H1 (cell line): ENCODE measurements around the gene MFAP4. TPM values are rescaled to one million over a fixed set of nuclear protein-coding genes. Genes with fewer than 3 reads are reported as not detected.
A peak's percentile ranks its signal among the peaks of the same experiment; 100 is the strongest.

Experiments
- CTCF ChIA-PET: fragments of 300-600 bp; sonication (Branson Sonifier 250); formaldehyde crosslinking; loops from one replicate; lab custom pipeline; 2021; ENCODE audit not compliant: partially characterized antibody; lab: Charles Lee
- POLR2A ChIA-PET: fragments of 300-600 bp; sonication (Branson Sonifier 250); formaldehyde crosslinking; loops from one replicate; lab custom pipeline; 2021; ENCODE audit warnings: inconsistent platforms; ENCODE audit not compliant: partially characterized antibody; lab: Charles Lee
- DNase-seq, 2 experiments: peaks; one replicate each; pipeline versions ENCODE4 v3.0.0 to v3.0.0-alpha.2; 2010 to 2022; ENCODE audit warnings: low spot score in 2 of 2, low read depth in 1 of 2, mixed read lengths in 1 of 2
- FAIRE-seq: peaks from 2 replicates; lab custom pipeline; 2011; peaks lifted over from hg19 to GRCh38; lab: Jason Lieb, UNC
- H2AFZ ChIP-seq: 2 replicates; pipeline ENCODE4 v1.8.1; 2012; ENCODE audit warnings: low read length, inconsistent platforms
- H2AK5ac ChIP-seq: 2 replicates; pipeline ENCODE4 v1.6.1; 2013; ENCODE audit warnings: low read depth, low read length
- H2BK120ac ChIP-seq: replicated peaks from 2 replicates; pipeline ENCODE3; 2013; ENCODE audit warnings: low read depth, low read length, inconsistent platforms
- H2BK12ac ChIP-seq: 2 replicates; pipeline ENCODE4 v1.6.1; 2013; ENCODE audit warnings: low read depth, low read length
- H2BK15ac ChIP-seq: 2 replicates; pipeline ENCODE4 v1.6.1; 2013; ENCODE audit warnings: low read length
- H2BK20ac ChIP-seq: 2 replicates; pipeline ENCODE4 v1.6.1; 2013; ENCODE audit warnings: low read length
- H2BK5ac ChIP-seq: 2 replicates; pipeline ENCODE4 v1.6.1; 2013; ENCODE audit warnings: low read depth, low read length
- H3K14ac ChIP-seq: 2 replicates; pipeline ENCODE4 v1.6.1; 2013; ENCODE audit warnings: inconsistent platforms; ENCODE audit not compliant: insufficient read length
- H3K18ac ChIP-seq: 2 replicates; pipeline ENCODE4 v1.6.1; 2013; ENCODE audit warnings: low read length; ENCODE audit errors: extremely low read depth
- H3K23ac ChIP-seq: 2 replicates; pipeline ENCODE4 v1.6.1; 2013; ENCODE audit warnings: inconsistent platforms; ENCODE audit not compliant: insufficient read length
- H3K23me2 ChIP-seq: 2 replicates; pipeline ENCODE4 v1.6.1; 2013; ENCODE audit warnings: low read depth, low read length
- H3K27ac ChIP-seq: 2 replicates; pipeline ENCODE4 v1.6.1; 2011; ENCODE audit warnings: low read depth, low read length, inconsistent platforms
- H3K27me3 ChIP-seq, 4 experiments: replicated peaks in 1 of 4; 1 replicate in 1 of 4; 2 replicates in 3 of 4; pipeline versions ENCODE4 v1.6.1 to v1.8.1; 2011 to 2013; ENCODE audit warnings: low read length in 3 of 4, mild to moderate bottlenecking in 3 of 4, inconsistent platforms in 2 of 4, mixed read lengths in 2 of 4, moderate library complexity in 1 of 4; ENCODE audit not compliant: control insufficient read depth in 3 of 4, insufficient read depth in 3 of 4; ENCODE audit errors: extremely low read depth in 1 of 4
- H3K36me3 ChIP-seq, 4 experiments: 2 replicates each; pipeline versions ENCODE4 v1.6.1 to v1.8.1; 2011 to 2013; ENCODE audit warnings: mild to moderate bottlenecking in 4 of 4, low read length in 3 of 4, moderate library complexity in 2 of 4, control low read depth in 1 of 4, inconsistent platforms in 1 of 4; ENCODE audit not compliant: insufficient read depth in 4 of 4, control insufficient read depth in 2 of 4
- H3K4ac ChIP-seq: replicated peaks from 2 replicates; pipeline ENCODE3; 2013; ENCODE audit warnings: low read length, low read depth, mixed read lengths, inconsistent platforms; ENCODE audit not compliant: insufficient read length
- H3K4me1 ChIP-seq, 4 experiments: replicated peaks in 1 of 4; 1 replicate in 1 of 4; 2 replicates in 3 of 4; pipeline versions ENCODE4 v1.6.1 to v1.8.1; 2011 to 2013; ENCODE audit warnings: low read length in 3 of 4, inconsistent platforms in 2 of 4, mixed read lengths in 1 of 4; ENCODE audit not compliant: insufficient read depth in 4 of 4, control insufficient read depth in 3 of 4
- H3K4me2 ChIP-seq, 2 experiments: 2 replicates each; pipeline versions ENCODE4 v1.6.1 to v1.8.1; 2011 to 2013; ENCODE audit warnings: low read depth in 2 of 2, low read length in 2 of 2, control low read depth in 1 of 2, inconsistent platforms in 1 of 2, mild to moderate bottlenecking in 1 of 2; ENCODE audit not compliant: insufficient read depth in 1 of 2
- H3K4me3 ChIP-seq, 4 experiments: fragments of 200-600, 300-600 bp in 1 of 4; sonication (generic), shearing (Covaris generic), sonication (Bioruptor Twin) in 1 of 4; 2 replicates each; pipeline versions ENCODE4 v1.5.1 to v1.8.1; 2011 to 2016; ENCODE audit warnings: low read length in 4 of 4, low read depth in 3 of 4, control low read depth in 2 of 4, inconsistent platforms in 2 of 4, mild to moderate bottlenecking in 2 of 4, mixed read lengths in 1 of 4, moderate library complexity in 1 of 4; ENCODE audit not compliant: insufficient read depth in 2 of 4; ENCODE audit errors: extremely low read depth in 1 of 4
- H3K56ac ChIP-seq: replicated peaks from 2 replicates; pipeline ENCODE3; 2013; ENCODE audit warnings: low read depth, mild to moderate bottlenecking, mixed read lengths, low read length, inconsistent platforms; ENCODE audit not compliant: insufficient read length
- H3K79me1 ChIP-seq: 2 replicates; pipeline ENCODE4 v1.6.1; 2013; ENCODE audit warnings: low read depth, low read length, control low read depth
- H3K79me2 ChIP-seq, 2 experiments: 2 replicates each; pipeline versions ENCODE4 v1.6.1 to v1.8.1; 2012 to 2013; ENCODE audit warnings: low read length in 2 of 2, mild to moderate bottlenecking in 2 of 2, inconsistent platforms in 1 of 2; ENCODE audit not compliant: insufficient read depth in 2 of 2, control insufficient read depth in 1 of 2
- H3K9ac ChIP-seq, 4 experiments: replicated peaks in 1 of 4; 1 replicate in 1 of 4; 2 replicates in 3 of 4; pipeline versions ENCODE4 v1.6.1 to v1.8.1; 2011 to 2013; ENCODE audit warnings: low read depth in 3 of 4, low read length in 3 of 4, control low read depth in 2 of 4, mild to moderate bottlenecking in 2 of 4, moderate library complexity in 2 of 4, inconsistent platforms in 1 of 4; ENCODE audit errors: extremely low read depth in 1 of 4
- H3K9me3 ChIP-seq, 2 experiments: 2 replicates each; pipeline versions ENCODE4 v1.6.1 to v1.8.1; 2012 to 2013; ENCODE audit warnings: mild to moderate bottlenecking in 2 of 2, moderate library complexity in 2 of 2, control low read depth in 1 of 2, inconsistent platforms in 1 of 2, low read depth in 1 of 2, low read length in 1 of 2, mixed read lengths in 1 of 2; ENCODE audit not compliant: insufficient read depth in 2 of 2
- H4K20me1 ChIP-seq, 2 experiments: replicated peaks in 1 of 2; 2 replicates each; pipeline versions ENCODE3 to v1.8.1; 2011 to 2013; ENCODE audit warnings: inconsistent platforms in 2 of 2, low read length in 2 of 2, mild to moderate bottlenecking in 1 of 2; ENCODE audit not compliant: insufficient read depth in 2 of 2, control insufficient read depth in 1 of 2
- H4K5ac ChIP-seq: 2 replicates; pipeline ENCODE4 v1.6.1; 2013; ENCODE audit warnings: low read length, low read depth, mixed read lengths, inconsistent platforms; ENCODE audit not compliant: insufficient read length
- H4K8ac ChIP-seq: 2 replicates; pipeline ENCODE4 v1.8.0; 2013; ENCODE audit warnings: mild to moderate bottlenecking, moderate library complexity, low read length, inconsistent platforms; ENCODE audit not compliant: insufficient read depth; ENCODE audit errors: extremely low read depth
- H4K91ac ChIP-seq: replicated peaks from 2 replicates; pipeline ENCODE3; 2013; ENCODE audit warnings: low read length, mixed read lengths, inconsistent platforms; ENCODE audit not compliant: insufficient read length
- POLR2AphosphoS5 ChIP-seq: IDR thresholded peaks from 2 replicates; pipeline ENCODE4 v1.6.1; 2011; ENCODE audit warnings: low read depth, low read length
- SAP30 ChIP-seq: fragments of 300-600 bp; sonication (generic); IDR thresholded peaks from 2 replicates; pipeline ENCODE4 v1.7.1; 2012; ENCODE audit warnings: low read length, moderate library complexity, mild to moderate bottlenecking, inconsistent platforms; ENCODE audit not compliant: insufficient read depth, insufficient replicate concordance
- WGBS, 2 experiments: shearing (Covaris generic) in 1 of 2; methylation state at CpG; one replicate each; pipeline versions ENCODE4 v1.1.6 to v1.1.7; 2013 to 2015; ENCODE audit warnings: low lambda C conversion rate in 2 of 2, mixed read lengths in 2 of 2, inconsistent platforms in 1 of 2, low coverage in 1 of 2, missing lambda C conversion rate in 1 of 2; ENCODE audit not compliant: insufficient replicate concordance in 2 of 2, insufficient coverage in 1 of 2, insufficient read length in 1 of 2; ENCODE audit errors: extremely low coverage in 1 of 2, missing lambda C conversion rate in 1 of 2; 5-methylcytosine and 5-hydroxymethylcytosine counted together
- polyA plus RNA-seq, 7 experiments: library from polyadenylated mRNA; depleted of rRNA in 3 of 7; stranded (reverse) in 5 of 7; unstranded in 2 of 7; fragments of >200 nt in 5 of 7; fragments of 200-250 nt in 2 of 7; gene quantifications; 1 replicate in 5 of 7; 2 replicates in 1 of 7; 4 replicates in 1 of 7; pipeline versions ENCODE4 v1.2.1 to v1.2.3, GENCODE V29; 2011 to 2013; ENCODE audit warnings: missing spikeins in 2 of 7, mixed read lengths in 2 of 7
- total RNA-seq: library from RNA; stranded (reverse); fragmentation: NEBNext Ultra II Directional; extraction: Animal tissue kit (Norgen Biotek cat#: 25700); gene quantifications from 2 replicates; pipeline ENCODE4 v1.2.1, GENCODE V29; 2021

MFAP4 gene
- total and polyA plus RNA-seq, 2 of the 8 experiments (the other 6 are each of a cell fraction or from before 2014, with no cell fraction given): 3.1 to 3.6 TPM

GRCh38 chr17:19341641-19342610 lies 45.1 kb downstream of the MFAP4 start:
- no peak overlapping the region for H2BK120ac ChIP-seq
- no peak overlapping the region for H3K18ac ChIP-seq
- WGBS, 2 experiments: 89% methylated on average over 20 of the region's 20 CpGs; no CpG with 5 or more reads in 1 of the 2 experiments
- H2AK5ac ChIP-seq: 0 out of 2 replicates have a peak overlapping the region, but pooled peaks have one; percentile 57
- ChIA-PET CTCF (interaction anchor here (0.6 to 9.8 kb wide), 6 partner anchors 14 to 421 kb away, joined by 3 to 70 read pairs (median 4); no protein-coding TSS in a partner anchor), POLR2A (interaction anchor here (0.8 to 1.7 kb wide), 6 partner anchors 8 to 127 kb away, joined by 3 to 5 read pairs (median 3); no protein-coding TSS in a partner anchor)
- peak overlapping the region in 1 of 4 experiments; percentile 25; a peak in 1 of 7 replicates for H3K9ac ChIP-seq
- no peak overlapping the region for H3K4ac ChIP-seq
- 0 out of 2 replicates have a peak overlapping the region, but pooled peaks have one; percentile 35 for H2BK5ac ChIP-seq
- H4K91ac ChIP-seq: no peak overlapping the region
- H4K20me1 ChIP-seq: peaks cover 0 to 7% of the 10 kb centered on the region in 2 experiments
- DNase-seq (no peak), FAIRE-seq (no peak)
- no peak overlapping the region for H3K23ac ChIP-seq
- H4K8ac ChIP-seq: no peak overlapping the region
- H2BK15ac ChIP-seq: no peak overlapping the region
- TF ChIP-seq POLR2AphosphoS5 (peak; percentile 30; the same call in 1 of the 2 replicates), SAP30 (no peak)
- H3K14ac ChIP-seq: no peak overlapping the region
- H3K23me2 ChIP-seq: no peaks in the 10 kb centered on the region
- H2BK12ac ChIP-seq: peak overlapping the region; percentile 63; the same call in 1 of the 2 replicates
- H3K9me3 ChIP-seq: no peaks in the 10 kb centered on the region
- H3K4me1 ChIP-seq: peaks cover 4 to 22% (median 14%) of the 10 kb centered on the region in 4 experiments
- H3K4me2 ChIP-seq: no peak overlapping the region
- no peak overlapping the region for H3K56ac ChIP-seq
- H2AFZ ChIP-seq: no peak overlapping the region
- H3K36me3 ChIP-seq: peaks cover 0 to 3% (median under 1%) of the 10 kb centered on the region in 4 experiments; a peak in 2 of 8 replicates
- no peaks in the 10 kb centered on the region for H3K27me3 ChIP-seq
- no peak overlapping the region for H2BK20ac ChIP-seq
- H4K5ac ChIP-seq: no peak overlapping the region
- H3K4me3 ChIP-seq: no peak overlapping the region
- H3K79me1 ChIP-seq: no peaks in the 10 kb centered on the region
- no peak overlapping the region for H3K27ac ChIP-seq
- H3K79me2 ChIP-seq: no peaks in the 10 kb centered on the region
